Left hindlimb (tissue), 1 donor: ENCODE data around the gene AURKB.
"Not testable (repeated sequence)": the region's sequence is repeated elsewhere in the genome, so short reads cannot be mapped to it uniquely, and the experiment has no call there.

Experiments used
- DNase-seq: peaks from one replicate; pipeline ENCODE4 v3.0.0-alpha.2; 2018

AURKB gene

GRCh38 chr17:8187517-8188262, 22.7 kb downstream of the AURKB start:
- peak; percentile 95 for DNase-seq

- peak; percentile 97 for DNase-seq
These were observed 23.4 kb downstream of the AURKB start for GRCh38 chr17:8186787-8187516.

GRCh38 chr17:8186446-8186786, 24.0 kb downstream of the AURKB start:
- no peak for DNase-seq

- peak; percentile 92 for DNase-seq
These were observed 24.6 kb downstream of the AURKB start for GRCh38 chr17:8185582-8186445.

- peak; percentile 40 for DNase-seq
These were observed 33.2 kb downstream of the AURKB start for GRCh38 chr17:8176998-8177731.

- peak; percentile 93 for DNase-seq
These were observed 34.0 kb downstream of the AURKB start, which contains the start of gene TMEM107 for GRCh38 chr17:8176197-8176940. TSS of gene TMEM107 (minus strand) at chr17:8176380. CDS start at chr17:8176286, 94 bp downstream.

- DNase-seq = no peak
These were observed 34.6 kb downstream of the AURKB start for GRCh38 chr17:8175795-8176196.

GRCh38 chr17:8173871-8174322, 36.5 kb downstream of the AURKB start:
- DNase-seq = peak; percentile 36

- peak; percentile 88 for DNase-seq
These were observed 37.1 kb downstream of the AURKB start for GRCh38 chr17:8173056-8173870.

GRCh38 chr17:8170186-8170585, 40.2 kb downstream of the AURKB start:
- DNase-seq = not testable (repeated sequence)

- no peak for DNase-seq
These were observed 42.8 kb downstream of the AURKB start for GRCh38 chr17:8167526-8167925.

- DNase-seq = no peak
These were observed 43.6 kb downstream of the AURKB start for GRCh38 chr17:8166731-8167130.

- peak; percentile 42 for DNase-seq
These were observed 45.6 kb downstream of the AURKB start for GRCh38 chr17:8164815-8165131.

GRCh38 chr17:8163978-8164814, 46.2 kb downstream of the AURKB start:
- peak; percentile 63 for DNase-seq

GRCh38 chr17:8162997-8163977, 47.1 kb downstream of the AURKB start:
- DNase-seq = peak; percentile 62

- peak; percentile 87 for DNase-seq
These were observed 48.0 kb downstream of the AURKB start, which contains the start of gene VAMP2 for GRCh38 chr17:8162233-8162996. TSS of gene VAMP2 (minus strand) at chr17:8162948. CDS start at chr17:8162879, 69 bp downstream.
